ENCODE data around the gene NANS. TPM values are rescaled to one million over a fixed set of nuclear protein-coding genes. Genes with fewer than 3 reads are reported as not detected.

The NANS gene
- total RNA-seq, 1 experiment from 2014 or later = 48.9 TPM

GRCh38 chr9:98045234-98046179 is 11.0 kb upstream of the NANS start:
- H3K27ac ChIP-seq (ENCODE audit: low read depth, low read length) = peak overlapping the region; percentile 57
- peak; percentile 74 for TF ChIP-seq SP1 (IDR thresholded peaks at IDR 0.05; ENCODE audit: low read depth)
- TF ChIP-seq, protein P1, sequence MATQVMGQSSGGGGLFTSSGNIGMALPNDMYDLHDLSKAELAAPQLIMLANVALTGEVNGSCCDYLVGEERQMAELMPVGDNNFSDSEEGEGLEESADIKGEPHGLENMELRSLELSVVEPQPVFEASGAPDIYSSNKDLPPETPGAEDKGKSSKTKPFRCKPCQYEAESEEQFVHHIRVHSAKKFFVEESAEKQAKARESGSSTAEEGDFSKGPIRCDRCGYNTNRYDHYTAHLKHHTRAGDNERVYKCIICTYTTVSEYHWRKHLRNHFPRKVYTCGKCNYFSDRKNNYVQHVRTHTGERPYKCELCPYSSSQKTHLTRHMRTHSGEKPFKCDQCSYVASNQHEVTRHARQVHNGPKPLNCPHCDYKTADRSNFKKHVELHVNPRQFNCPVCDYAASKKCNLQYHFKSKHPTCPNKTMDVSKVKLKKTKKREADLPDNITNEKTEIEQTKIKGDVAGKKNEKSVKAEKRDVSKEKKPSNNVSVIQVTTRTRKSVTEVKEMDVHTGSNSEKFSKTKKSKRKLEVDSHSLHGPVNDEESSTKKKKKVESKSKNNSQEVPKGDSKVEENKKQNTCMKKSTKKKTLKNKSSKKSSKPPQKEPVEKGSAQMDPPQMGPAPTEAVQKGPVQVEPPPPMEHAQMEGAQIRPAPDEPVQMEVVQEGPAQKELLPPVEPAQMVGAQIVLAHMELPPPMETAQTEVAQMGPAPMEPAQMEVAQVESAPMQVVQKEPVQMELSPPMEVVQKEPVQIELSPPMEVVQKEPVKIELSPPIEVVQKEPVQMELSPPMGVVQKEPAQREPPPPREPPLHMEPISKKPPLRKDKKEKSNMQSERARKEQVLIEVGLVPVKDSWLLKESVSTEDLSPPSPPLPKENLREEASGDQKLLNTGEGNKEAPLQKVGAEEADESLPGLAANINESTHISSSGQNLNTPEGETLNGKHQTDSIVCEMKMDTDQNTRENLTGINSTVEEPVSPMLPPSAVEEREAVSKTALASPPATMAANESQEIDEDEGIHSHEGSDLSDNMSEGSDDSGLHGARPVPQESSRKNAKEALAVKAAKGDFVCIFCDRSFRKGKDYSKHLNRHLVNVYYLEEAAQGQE (IDR thresholded peaks at IDR 0.05; ENCODE audit: low read depth) = no peak
- no peak for TF ChIP-seq FOSL1 (IDR thresholded peaks at IDR 0.05; ENCODE audit: low read depth)
- no peak for TF ChIP-seq TCF7L2 (IDR thresholded peaks at IDR 0.05; ENCODE audit: borderline replicate concordance, extremely low read depth, insufficient read depth, insufficient read length)
- TF ChIP-seq EZH2phosphoT487 (IDR thresholded peaks at IDR 0.05; ENCODE audit: borderline replicate concordance) = no peak
- TF ChIP-seq ZNF274 (IDR thresholded peaks at IDR 0.05; ENCODE audit: low read depth, low read length) = no peak
- peak; percentile 87 for TF ChIP-seq POLR2AphosphoS5 (IDR thresholded peaks at IDR 0.05; ENCODE audit: low read depth, low read length)
- TF ChIP-seq EZH2 (IDR thresholded peaks at IDR 0.05) = no peak
- TF ChIP-seq, protein P2, sequence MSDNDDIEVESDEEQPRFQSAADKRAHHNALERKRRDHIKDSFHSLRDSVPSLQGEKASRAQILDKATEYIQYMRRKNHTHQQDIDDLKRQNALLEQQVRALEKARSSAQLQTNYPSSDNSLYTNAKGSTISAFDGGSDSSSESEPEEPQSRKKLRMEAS (IDR thresholded peaks at IDR 0.05) = peak; percentile 97
- TF ChIP-seq SIN3A (IDR thresholded peaks at IDR 0.05; ENCODE audit: low read depth) = peak; percentile 89
- TF ChIP-seq ATF3 (IDR thresholded peaks at IDR 0.05) = no peak
- no peak for TF ChIP-seq JUND (IDR thresholded peaks at IDR 0.05)
- TF ChIP-seq YY1 (IDR thresholded peaks at IDR 0.05; ENCODE audit: extremely low read depth, insufficient replicate concordance, low read depth, low read length) = peak; percentile 49
- TF ChIP-seq ZFX (IDR thresholded peaks at IDR 0.05) = no peak
- TF ChIP-seq SRF (IDR thresholded peaks at IDR 0.05; ENCODE audit: low read depth) = no peak
- TF ChIP-seq POLR2A (IDR thresholded peaks at IDR 0.05; ENCODE audit: borderline replicate concordance, extremely low read depth, insufficient read depth, insufficient read length) = peak; percentile 93
- TF ChIP-seq, protein P3, sequence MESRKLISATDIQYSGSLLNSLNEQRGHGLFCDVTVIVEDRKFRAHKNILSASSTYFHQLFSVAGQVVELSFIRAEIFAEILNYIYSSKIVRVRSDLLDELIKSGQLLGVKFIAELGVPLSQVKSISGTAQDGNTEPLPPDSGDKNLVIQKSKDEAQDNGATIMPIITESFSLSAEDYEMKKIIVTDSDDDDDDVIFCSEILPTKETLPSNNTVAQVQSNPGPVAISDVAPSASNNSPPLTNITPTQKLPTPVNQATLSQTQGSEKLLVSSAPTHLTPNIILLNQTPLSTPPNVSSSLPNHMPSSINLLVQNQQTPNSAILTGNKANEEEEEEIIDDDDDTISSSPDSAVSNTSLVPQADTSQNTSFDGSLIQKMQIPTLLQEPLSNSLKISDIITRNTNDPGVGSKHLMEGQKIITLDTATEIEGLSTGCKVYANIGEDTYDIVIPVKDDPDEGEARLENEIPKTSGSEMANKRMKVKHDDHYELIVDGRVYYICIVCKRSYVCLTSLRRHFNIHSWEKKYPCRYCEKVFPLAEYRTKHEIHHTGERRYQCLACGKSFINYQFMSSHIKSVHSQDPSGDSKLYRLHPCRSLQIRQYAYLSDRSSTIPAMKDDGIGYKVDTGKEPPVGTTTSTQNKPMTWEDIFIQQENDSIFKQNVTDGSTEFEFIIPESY (IDR thresholded peaks at IDR 0.05; ENCODE audit: extremely low read depth, insufficient replicate concordance, low read length) = no peak
- TF ChIP-seq ELF1 (IDR thresholded peaks at IDR 0.05; ENCODE audit: borderline replicate concordance, low read depth) = no peak; the same call in 1 of the 2 replicates
- TF ChIP-seq CBX3 (IDR thresholded peaks at IDR 0.05; ENCODE audit: low read depth) = peak; percentile 55; the same call in 1 of the 2 replicates
- TF ChIP-seq RAD21 (IDR thresholded peaks at IDR 0.05; ENCODE audit: low read depth) = no peak
- no peak for TF ChIP-seq CEBPB (IDR thresholded peaks at IDR 0.05; ENCODE audit: low read depth)

More at GRCh38 chr9:98045234-98046179, 11.0 kb upstream of the NANS start:
- Histone ChIP-seq H3K4me2 (ENCODE audit: low read length) (peak overlapping the region; percentile 91), H3K36me3 (ENCODE audit: control insufficient read depth in 1 of 2, insufficient read depth in 2 of 2, low read length in 2 of 2) (peaks cover 9 to 11% of the 10 kb centered on the region in 2 experiments; a peak in 2 of 4 replicates), H3K4me1 (ENCODE audit: control insufficient read depth in 1 of 2, insufficient read depth in 2 of 2, low read length in 2 of 2) (peaks cover 4 to 24% of the 10 kb centered on the region in 2 experiments; a peak in 3 of 4 replicates), H4K20me1 (ENCODE audit: insufficient read depth) (no peaks in the 10 kb centered on the region), H3K9ac (ENCODE audit: low read length) (peak overlapping the region; percentile 95), H3K9me2 (ENCODE audit: insufficient read depth) (no peaks in the 10 kb centered on the region), H2AFZ (ENCODE audit: low read depth, low read length, poor library complexity, severe bottlenecking) (no peak overlapping the region), H3K9me3 (ENCODE audit: control insufficient read depth in 1 of 2, insufficient read depth in 1 of 2, low read depth in 1 of 2, low read length in 2 of 2) (no peaks in the 10 kb centered on the region), H3K79me2 (ENCODE audit: insufficient read depth, low read length) (peaks cover 51% of the 10 kb centered on the region), H3K4me3 (replicated peaks in 1 of 2; ENCODE audit: low read depth in 1 of 2, low read length in 2 of 2) (peak overlapping the region; percentile 76 to 80), H3K27me3 (ENCODE audit: insufficient read depth, low read length) (no peaks in the 10 kb centered on the region)
- BruUV-seq (replicated peaks) = TSS peak; percentile 81
- RAD21 ChIA-PET (ENCODE audit: low non-redundant PET in 1 of 2, low total read pairs in 2 of 2, uncharacterized antibody in 2 of 2, unreplicated experiment in 2 of 2) = no interaction called here
- CTCF ChIA-PET = interaction anchor here (1.2 to 1.8 kb wide), 5 partner anchors 8 to 123 kb away, joined by 3 to 13 read pairs (median 6); partner anchors contain the start of genes NANS and TRMO
- POLR2A ChIA-PET = interaction anchor here (1.0 to 7.5 kb wide), 5 partner anchors 11 to 210 kb away, joined by 3 to 73 read pairs (median 5); partner anchors contain the start of genes NANS, TBC1D2 and TRMO
- DNase-seq (ENCODE audit: low read depth, low spot score) = peak; percentile 87
- peak; percentile 90 for ATAC-seq
- intact Hi-C loops (cut with micrococcal nuclease) = loop anchor here (2.0 kb wide), 1 partner anchor 123 kb away; the partner anchor contains the start of gene TRMO

Measured in HCT116 (cell line).